ENCODE data around the gene SLC25A29.

DNA sequence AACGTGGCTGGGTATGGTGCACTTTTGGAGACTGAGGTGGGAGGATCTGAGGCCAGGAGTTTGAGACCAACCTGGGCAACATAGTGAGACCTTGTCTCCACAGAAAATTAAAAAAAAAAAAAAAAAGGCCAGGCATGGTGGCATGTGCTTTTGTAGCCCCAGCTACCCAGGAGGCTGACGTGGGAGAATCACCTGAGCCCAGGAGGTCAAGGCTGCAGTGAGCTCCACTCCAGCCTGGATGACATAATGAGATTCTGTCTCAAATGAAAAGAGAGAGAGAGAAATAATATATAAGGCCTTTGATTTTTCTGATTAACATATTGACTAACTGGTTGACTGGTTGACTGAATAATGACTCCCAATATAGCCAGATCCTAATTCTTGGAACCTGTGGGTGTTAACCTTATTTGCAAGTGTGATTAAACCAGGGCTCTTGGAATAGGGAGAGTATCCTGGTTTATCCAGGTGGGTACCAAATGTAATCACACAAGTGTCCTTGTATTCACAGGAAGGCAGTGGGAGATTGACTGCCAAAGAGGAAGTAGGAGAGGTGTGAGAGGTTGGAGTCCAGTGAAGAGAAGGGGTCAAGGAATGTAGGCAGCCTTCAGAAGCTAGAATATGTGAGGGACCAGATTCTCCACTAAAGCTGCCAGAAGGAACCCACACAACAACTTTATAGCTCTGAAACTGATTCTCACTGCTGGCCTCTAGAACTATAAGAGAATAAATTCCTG lies 55.3 kb downstream of the SLC25A29 start:
- TF ChIP-seq CBX5 (CRISPR knock-in tag; IDR thresholded peaks at IDR 0.05; ENCODE audit: borderline replicate concordance) (no peak), EEA1 (CRISPR knock-in tag; IDR thresholded peaks at IDR 0.05; ENCODE audit: borderline replicate concordance) (no peak), ZFP36 (IDR thresholded peaks at IDR 0.05; ENCODE audit: borderline replicate concordance, low read depth, low read length, partially characterized antibody) (no peak)
- TF ChIP-seq, protein P1, sequence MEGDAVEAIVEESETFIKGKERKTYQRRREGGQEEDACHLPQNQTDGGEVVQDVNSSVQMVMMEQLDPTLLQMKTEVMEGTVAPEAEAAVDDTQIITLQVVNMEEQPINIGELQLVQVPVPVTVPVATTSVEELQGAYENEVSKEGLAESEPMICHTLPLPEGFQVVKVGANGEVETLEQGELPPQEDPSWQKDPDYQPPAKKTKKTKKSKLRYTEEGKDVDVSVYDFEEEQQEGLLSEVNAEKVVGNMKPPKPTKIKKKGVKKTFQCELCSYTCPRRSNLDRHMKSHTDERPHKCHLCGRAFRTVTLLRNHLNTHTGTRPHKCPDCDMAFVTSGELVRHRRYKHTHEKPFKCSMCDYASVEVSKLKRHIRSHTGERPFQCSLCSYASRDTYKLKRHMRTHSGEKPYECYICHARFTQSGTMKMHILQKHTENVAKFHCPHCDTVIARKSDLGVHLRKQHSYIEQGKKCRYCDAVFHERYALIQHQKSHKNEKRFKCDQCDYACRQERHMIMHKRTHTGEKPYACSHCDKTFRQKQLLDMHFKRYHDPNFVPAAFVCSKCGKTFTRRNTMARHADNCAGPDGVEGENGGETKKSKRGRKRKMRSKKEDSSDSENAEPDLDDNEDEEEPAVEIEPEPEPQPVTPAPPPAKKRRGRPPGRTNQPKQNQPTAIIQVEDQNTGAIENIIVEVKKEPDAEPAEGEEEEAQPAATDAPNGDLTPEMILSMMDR (CRISPR knock-in tag; IDR thresholded peaks at IDR 0.05): no peak
